ENCODE results near the gene IRAK2. TPM values are rescaled to one million over a fixed set of nuclear protein-coding genes. Genes with fewer than 3 reads are reported as not detected.

IRAK2 gene
- total RNA-seq, 1 donor from 2014 or later = 2.0 TPM

GRCh38 chr3:10280177-10280529, 115.4 kb downstream of the IRAK2 start:
- intact Hi-C loops (cut with micrococcal nuclease) = no loop called here
- no peak overlapping the region for H3K4me3 ChIP-seq
- peaks cover 72% of the 10 kb centered on the region for H3K36me3 ChIP-seq
- TF ChIP-seq CTCF (IDR thresholded peaks at IDR 0.05; ENCODE audit: borderline replicate concordance) = no peak
- H3K4me1 ChIP-seq = peaks cover 19% of the 10 kb centered on the region
- DNase-seq = no peak
- no peaks in the 10 kb centered on the region for H3K9me3 ChIP-seq (replicated peaks)
- H3K27me3 ChIP-seq (ENCODE audit: low read depth) = no peaks in the 10 kb centered on the region
- H3K27ac ChIP-seq (replicated peaks) = no peak overlapping the region

- no peak for TF ChIP-seq CTCF (IDR thresholded peaks at IDR 0.05; ENCODE audit: borderline replicate concordance)
- DNase-seq = no peak
- intact Hi-C loops (cut with micrococcal nuclease) = no loop called here
- H3K27ac ChIP-seq (replicated peaks) = no peak overlapping the region
- H3K36me3 ChIP-seq = peaks cover 76% of the 10 kb centered on the region
- H3K4me1 ChIP-seq = peaks cover 19% of the 10 kb centered on the region
- no peaks in the 10 kb centered on the region for H3K9me3 ChIP-seq (replicated peaks)
- no peak overlapping the region for H3K4me3 ChIP-seq
- no peaks in the 10 kb centered on the region for H3K27me3 ChIP-seq (ENCODE audit: low read depth)
Observed at GRCh38 chr3:10280571-10280970, 115.9 kb downstream of the IRAK2 start.

- intact Hi-C loops (cut with micrococcal nuclease) = no loop called here
- no peak for TF ChIP-seq CTCF (IDR thresholded peaks at IDR 0.05; ENCODE audit: borderline replicate concordance)
- no peak overlapping the region for H3K4me3 ChIP-seq
- H3K36me3 ChIP-seq = peaks cover 75% of the 10 kb centered on the region
- no peak for DNase-seq
- H3K27ac ChIP-seq (replicated peaks) = no peak overlapping the region
- peaks cover 19% of the 10 kb centered on the region for H3K4me1 ChIP-seq
- H3K9me3 ChIP-seq (replicated peaks) = no peaks in the 10 kb centered on the region
- no peaks in the 10 kb centered on the region for H3K27me3 ChIP-seq (ENCODE audit: low read depth)
Observed at GRCh38 chr3:10281951-10282350, 117.2 kb downstream of the IRAK2 start.

- Histone ChIP-seq H3K27me3 (ENCODE audit: low read depth) (no peaks in the 10 kb centered on the region), H3K4me1 (peaks cover 19% of the 10 kb centered on the region), H3K27ac (replicated peaks) (no peak overlapping the region), H3K36me3 (peaks cover 75% of the 10 kb centered on the region), H3K9me3 (replicated peaks) (no peaks in the 10 kb centered on the region), H3K4me3 (no peak overlapping the region)
- intact Hi-C loops (cut with micrococcal nuclease) = no loop called here
- DNase-seq = peak; percentile 53
- TF ChIP-seq CTCF (IDR thresholded peaks at IDR 0.05; ENCODE audit: borderline replicate concordance) = no peak
Observed at GRCh38 chr3:10283638-10284037, 118.9 kb downstream of the IRAK2 start.

GRCh38 chr3:10284496-10284895, 119.8 kb downstream of the IRAK2 start:
- H3K36me3 ChIP-seq = peaks cover 71% of the 10 kb centered on the region
- no peaks in the 10 kb centered on the region for H3K9me3 ChIP-seq (replicated peaks)
- intact Hi-C loops (cut with micrococcal nuclease) = no loop called here
- no peak overlapping the region for H3K27ac ChIP-seq (replicated peaks)
- DNase-seq = no peak
- H3K4me3 ChIP-seq = no peak overlapping the region
- no peaks in the 10 kb centered on the region for H3K27me3 ChIP-seq (ENCODE audit: low read depth)
- H3K4me1 ChIP-seq = peaks cover 19% of the 10 kb centered on the region
- TF ChIP-seq CTCF (IDR thresholded peaks at IDR 0.05; ENCODE audit: borderline replicate concordance) = no peak

Measured in left ventricle myocardium inferior (tissue), 1 donor.